ENCODE results near the gene SUDS3. TPM values are rescaled to one million over a fixed set of nuclear protein-coding genes. Genes with fewer than 3 reads are reported as not detected.
A peak's percentile ranks its signal among the peaks of the same experiment; 100 is the strongest.

Gene SUDS3
- total and polyA plus RNA-seq, 7 donors, result 15.6 to 80.3 (median 54.2) TPM

- H3K4me3 ChIP-seq, result no peak overlapping the region
- WGBS, 2 donors, result 4 to 18% methylated on average over 7 of the region's 7 CpGs
- H3K27ac ChIP-seq, result peak overlapping the region in 3 of 4 donors; percentile 25 to 79 (median 39)
These were observed 17.5 kb upstream of the SUDS3 start for GRCh38 chr12:118358612-118359540.

GRCh38 chr12:118359541-118359915 lies 16.8 kb upstream of the SUDS3 start:
- no peak for TF ChIP-seq EP300 (IDR thresholded peaks at IDR 0.05)
- TF ChIP-seq POLR2AphosphoS5 (IDR thresholded peaks at IDR 0.05), result no peak
- TF ChIP-seq CTCF (IDR thresholded peaks at IDR 0.05), result no peak
- TF ChIP-seq POLR2A (IDR thresholded peaks at IDR 0.05), result no peak
- DNase-seq, result no peak
- 15 to 45% methylated on average over 4 of the region's 4 CpGs for WGBS, 2 donors
- peak overlapping the region in 2 of 4 donors; percentile 39 to 79 for H3K27ac ChIP-seq
- intact Hi-C loops (cut with DNase I), result no loop called here
- no peaks in the 10 kb centered on the region for H3K9me3 ChIP-seq
- no peaks in the 10 kb centered on the region for H3K27me3 ChIP-seq
- no peaks in the 10 kb centered on the region for H3K36me3 ChIP-seq
- H3K4me1 ChIP-seq, result peaks cover 0 to 30% (median 17%) of the 10 kb centered on the region in 4 donors
- no peak overlapping the region for H3K4me3 ChIP-seq

More at GRCh38 chr12:118358612-118359540, 17.5 kb upstream of the SUDS3 start:
- no peaks in the 10 kb centered on the region for H3K9me3 ChIP-seq
- no peak for TF ChIP-seq POLR2A (IDR thresholded peaks at IDR 0.05)
- no peak for TF ChIP-seq POLR2AphosphoS5 (IDR thresholded peaks at IDR 0.05)
- TF ChIP-seq EP300 (IDR thresholded peaks at IDR 0.05), result no peak
- TF ChIP-seq CTCF (IDR thresholded peaks at IDR 0.05), result no peak
- no peaks in the 10 kb centered on the region for H3K36me3 ChIP-seq
- no peak for DNase-seq
- H3K4me1 ChIP-seq, result peaks cover 0 to 30% (median 17%) of the 10 kb centered on the region in 4 donors
- intact Hi-C loops (cut with DNase I), result no loop called here
- H3K27me3 ChIP-seq, result no peaks in the 10 kb centered on the region

GRCh38 chr12:118361092-118361404 lies 15.3 kb upstream of the SUDS3 start:
- Histone ChIP-seq H3K36me3 (no peaks in the 10 kb centered on the region), H3K4me3 (no peak overlapping the region), H3K27me3 (no peaks in the 10 kb centered on the region), H3K9me3 (no peaks in the 10 kb centered on the region), H3K27ac (no peak overlapping the region), H3K4me1 (peaks cover 0 to 26% (median 17%) of the 10 kb centered on the region in 4 donors)
- DNase-seq, result no peak
- intact Hi-C loops (cut with DNase I), result no loop called here
- TF ChIP-seq POLR2A (IDR thresholded peaks at IDR 0.05) (no peak), EP300 (IDR thresholded peaks at IDR 0.05) (no peak), POLR2AphosphoS5 (IDR thresholded peaks at IDR 0.05) (no peak), CTCF (IDR thresholded peaks at IDR 0.05) (no peak)
- WGBS, 2 donors, result 91 to 95% methylated on average over 5 of the region's 5 CpGs

GRCh38 chr12:118361889-118362288 lies 14.5 kb upstream of the SUDS3 start:
- H3K9me3 ChIP-seq, result no peaks in the 10 kb centered on the region
- no peak overlapping the region for H3K4me3 ChIP-seq
- TF ChIP-seq POLR2AphosphoS5 (IDR thresholded peaks at IDR 0.05) (no peak), EP300 (IDR thresholded peaks at IDR 0.05) (no peak), POLR2A (IDR thresholded peaks at IDR 0.05) (no peak), CTCF (IDR thresholded peaks at IDR 0.05) (no peak)
- no peaks in the 10 kb centered on the region for H3K27me3 ChIP-seq
- no peak overlapping the region for H3K27ac ChIP-seq
- no peak for DNase-seq
- peaks cover 0 to 19% (median 10%) of the 10 kb centered on the region in 4 donors for H3K4me1 ChIP-seq
- WGBS, 2 donors, result 90 to 96% methylated on average over 4 of the region's 4 CpGs
- intact Hi-C loops (cut with DNase I), result no loop called here
- H3K36me3 ChIP-seq, result no peaks in the 10 kb centered on the region

Measured in sigmoid colon (tissue), 7 donors.